Right ventricle myocardium superior (tissue), 1 donor: ENCODE measurements around the gene CIAO1. TPM values are rescaled to one million over a fixed set of nuclear protein-coding genes. Genes with fewer than 3 reads are reported as not detected.
"Not testable (repeated sequence)": the region's sequence is repeated elsewhere in the genome, so short reads cannot be mapped to it uniquely, and the experiment has no call there.

ENCODE experiments used
- ATAC-seq: fragments of 200-7000 bp; cut with Tn5 transposase; one replicate; pipeline ENCODE4 v1.9.1; 2020; ENCODE audit warnings: mild to moderate bottlenecking; ENCODE audit not compliant: poor library complexity
- DNase-seq: peaks from one replicate; pipeline ENCODE4 v3.0.0-alpha.2; 2020
- intact Hi-C: fragments of 100-400 bp; cut with DNase I; formaldehyde crosslinking; loops from one replicate; pipeline ENCODE4 v1.11.2; 2022
- total RNA-seq: library from RNA; stranded (reverse); fragmentation: NEBNext Ultra II Directional; extraction: Animal tissue kit (Norgen Biotek cat#: 25700); gene quantifications from one replicate; pipeline ENCODE4 v1.2.1, GENCODE V29; 2021
- donor health status: DM: no; HTN: yes; CAD: no; lungs with severe emphysema.

The CIAO1 gene
- total RNA-seq, 1 donor from 2014 or later, result 62.3 TPM

DNA sequence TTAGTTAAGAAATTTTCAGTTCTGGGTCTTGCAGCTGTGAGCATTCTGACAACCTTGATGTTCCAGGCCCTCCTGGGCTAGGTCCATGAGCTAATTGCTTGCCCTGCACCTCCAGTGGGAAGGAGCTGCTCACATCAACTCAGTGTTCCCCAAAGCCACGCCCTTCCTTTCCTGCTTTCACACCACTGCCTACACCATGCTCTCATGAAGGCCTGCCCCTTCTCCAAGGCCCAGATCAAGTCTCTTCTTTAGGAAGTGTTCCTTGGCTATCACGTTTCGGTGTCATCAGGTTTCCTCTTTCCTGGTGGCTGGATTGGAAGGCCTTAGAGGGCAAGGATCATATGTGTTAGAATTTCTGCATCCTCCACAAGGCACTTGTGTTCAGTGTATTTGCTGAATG is 19.0 kb upstream of the CIAO1 start:
- DNase-seq, result no peak
- no peak for ATAC-seq
- intact Hi-C loops, result no loop called here

DNA sequence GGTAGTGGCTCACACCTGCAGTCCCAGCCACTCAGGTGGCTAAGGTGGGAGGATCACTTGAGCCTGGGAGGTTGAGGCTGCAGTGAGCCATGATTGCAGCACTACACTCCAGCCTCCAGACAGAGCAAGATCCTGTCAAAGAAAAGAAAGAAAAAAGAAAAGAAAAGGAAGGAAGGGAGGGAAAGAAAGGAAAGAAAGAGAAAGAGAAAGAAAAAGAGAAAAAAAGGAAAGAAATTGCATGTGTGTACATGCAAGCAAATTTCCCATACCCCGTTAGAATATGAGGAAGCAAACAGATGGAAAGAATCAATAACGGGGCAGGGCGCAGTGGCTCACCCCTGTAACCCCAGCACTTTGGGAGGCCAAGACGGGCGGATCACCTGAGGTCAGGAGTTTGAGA is 18.1 kb upstream of the CIAO1 start:
- intact Hi-C loops, result no loop called here
- DNase-seq (no peak), ATAC-seq (no peak)

DNA sequence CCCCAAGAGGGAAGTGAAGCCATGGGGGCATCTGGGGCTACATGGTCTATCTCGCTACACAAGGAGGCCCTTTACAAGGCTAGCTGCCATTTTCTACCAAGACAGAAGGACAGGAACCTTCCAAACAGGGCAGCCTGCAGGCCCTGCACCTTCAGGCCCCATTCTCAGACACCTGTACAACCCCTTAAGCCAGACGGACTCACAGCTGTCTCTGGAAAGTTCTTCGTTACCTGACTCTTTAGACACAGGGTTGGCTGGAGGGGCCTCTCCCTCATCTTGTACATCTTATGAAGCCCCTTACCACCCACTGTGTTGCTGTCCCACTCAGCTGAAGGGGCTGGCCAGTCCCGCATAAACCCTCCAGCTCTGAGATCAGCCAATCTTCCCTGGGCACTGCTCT is 17.4 kb upstream of the CIAO1 start:
- intact Hi-C loops, result no loop called here
- ATAC-seq (no peak), DNase-seq (no peak)

DNA sequence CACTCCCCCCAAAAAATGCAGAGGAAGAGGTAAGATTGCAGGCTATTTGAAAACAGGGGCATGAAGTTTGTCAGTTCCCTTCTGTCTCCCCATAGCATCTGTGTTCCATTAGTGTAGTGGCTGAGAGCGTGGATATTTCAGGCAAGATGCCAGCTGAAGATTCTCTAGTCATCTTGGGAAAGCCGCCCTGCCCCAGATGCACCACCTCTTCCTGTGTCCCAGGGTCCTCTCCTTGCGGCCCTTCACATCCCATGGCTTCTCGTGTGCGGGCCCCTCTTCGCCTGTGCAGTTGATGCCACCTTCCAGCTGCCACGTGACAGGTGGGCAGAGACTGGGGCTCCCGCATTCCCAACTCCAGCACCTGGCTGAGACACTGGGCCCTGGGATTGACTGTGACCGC is 16.4 kb upstream of the CIAO1 start:
- DNase-seq (no peak), ATAC-seq (no peak)
- intact Hi-C loops, result no loop called here

DNA sequence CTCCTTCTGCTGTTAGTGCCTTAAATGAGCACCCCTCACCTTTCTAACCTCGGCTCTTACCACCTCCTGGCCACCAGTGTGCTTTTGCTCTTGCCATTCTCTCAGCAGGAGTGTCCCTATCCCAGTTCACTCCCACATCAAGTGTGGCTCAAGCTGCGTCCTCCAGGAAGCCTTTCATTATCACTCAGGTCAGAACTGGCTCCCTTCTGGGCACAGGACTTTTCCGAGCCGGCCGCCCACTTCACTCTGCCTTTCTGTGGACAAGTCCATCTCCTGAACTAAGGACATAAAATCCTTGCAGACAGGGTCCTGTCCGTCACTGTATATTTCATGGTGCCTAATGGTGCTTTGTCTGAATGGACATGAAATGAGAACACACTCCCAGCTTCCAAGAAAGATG is 15.8 kb upstream of the CIAO1 start:
- DNase-seq (no peak), ATAC-seq (no peak)
- intact Hi-C loops, result no loop called here

DNA sequence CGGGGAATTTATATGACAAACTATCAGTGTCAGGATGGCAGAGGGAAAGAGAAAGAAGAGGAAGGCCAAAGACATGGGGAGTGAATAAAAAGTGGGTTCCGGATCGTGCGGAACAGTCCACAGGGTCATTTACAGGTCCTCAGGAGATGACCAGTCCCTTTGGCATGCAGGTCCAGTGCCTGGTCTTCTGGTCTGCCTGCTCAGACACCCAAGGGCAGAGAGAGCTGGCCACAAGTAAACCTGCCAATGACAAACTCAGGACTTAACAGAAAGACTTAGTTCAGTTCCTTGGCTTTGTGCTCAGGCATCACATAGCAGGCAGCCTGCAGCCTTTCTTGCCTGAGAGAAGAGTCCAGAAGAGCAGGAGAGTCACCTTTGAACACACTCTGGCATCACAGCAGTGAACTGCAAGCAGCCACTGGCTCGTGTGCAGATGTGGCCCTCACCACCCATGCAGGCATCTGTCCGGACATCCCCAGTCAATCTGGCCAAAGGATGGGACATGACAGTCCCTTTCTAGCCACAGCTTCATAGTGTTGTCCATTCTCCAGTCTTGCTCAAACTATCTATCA is 14.2 kb upstream of the CIAO1 start:
- intact Hi-C loops, result no loop called here
- peak; percentile 60 for ATAC-seq

DNA sequence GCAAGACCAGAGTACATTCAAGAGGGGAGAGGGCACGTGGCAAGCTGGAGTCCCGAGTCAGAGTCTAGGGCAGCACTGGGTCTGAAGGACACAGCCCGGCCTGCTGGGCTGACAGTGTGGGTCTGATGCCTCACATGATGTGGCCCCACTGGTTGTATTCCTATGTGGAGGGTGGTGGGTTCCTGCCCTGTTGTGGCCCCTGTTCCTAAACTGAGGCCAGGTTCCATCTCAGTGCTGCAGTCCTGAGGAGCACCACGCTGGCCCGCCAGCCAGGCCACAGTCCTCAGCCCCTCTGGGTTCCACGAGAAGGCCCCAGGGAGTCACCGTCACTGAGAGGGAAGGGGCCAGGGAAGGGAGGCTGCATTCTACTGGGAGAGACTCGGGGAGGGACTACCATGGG is 13.5 kb upstream of the CIAO1 start:
- DNase-seq, result no peak
- ATAC-seq, result no peak
- intact Hi-C loops, result no loop called here

More for the DNA sequence above, 14.2 kb upstream of the CIAO1 start:
- peak; percentile 72 for DNase-seq

DNA sequence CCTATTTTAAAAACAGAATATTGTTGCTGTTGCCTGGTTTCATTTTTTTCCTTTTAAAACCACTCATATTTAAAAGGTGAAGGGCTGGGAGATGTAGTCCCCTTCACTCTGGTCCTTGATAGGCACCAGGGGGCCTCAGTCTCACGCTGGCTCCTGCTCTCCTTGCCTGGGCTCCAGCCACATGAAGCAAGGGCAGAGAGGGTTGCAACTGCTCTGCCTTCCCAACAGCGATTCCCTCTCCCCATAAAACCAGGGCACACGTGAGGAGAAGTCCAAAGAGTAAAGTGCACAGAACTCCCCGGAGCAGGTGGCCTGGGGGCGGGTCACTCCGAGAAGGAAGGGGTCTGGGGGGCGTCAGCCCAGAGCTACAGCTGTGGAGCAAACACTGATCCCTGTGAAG is 13.0 kb upstream of the CIAO1 start:
- intact Hi-C loops, result no loop called here
- ATAC-seq (peak; percentile 43), DNase-seq (no peak)

DNA sequence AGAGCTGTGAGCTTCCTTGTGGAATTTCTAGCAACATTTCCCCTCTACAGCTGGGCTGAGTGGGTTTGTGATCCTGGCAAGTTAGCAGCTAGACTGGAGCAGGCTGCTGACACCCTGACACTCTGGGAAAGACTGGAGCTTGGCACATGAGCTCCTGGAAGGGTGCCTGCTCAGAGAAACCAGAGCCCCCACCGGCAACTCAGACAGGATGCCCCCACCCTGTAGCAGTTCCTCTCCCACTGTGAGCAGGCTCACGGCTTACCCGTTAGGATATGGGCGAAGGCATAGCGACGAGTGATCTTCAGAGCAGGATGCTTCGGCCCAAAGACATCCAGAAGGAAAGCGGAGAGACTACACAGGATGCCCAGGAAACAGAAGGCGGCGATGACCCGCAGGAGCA is 11.5 kb upstream of the CIAO1 start:
- ATAC-seq, result no peak
- intact Hi-C loops, result no loop called here
- DNase-seq, result peak; percentile 58

DNA sequence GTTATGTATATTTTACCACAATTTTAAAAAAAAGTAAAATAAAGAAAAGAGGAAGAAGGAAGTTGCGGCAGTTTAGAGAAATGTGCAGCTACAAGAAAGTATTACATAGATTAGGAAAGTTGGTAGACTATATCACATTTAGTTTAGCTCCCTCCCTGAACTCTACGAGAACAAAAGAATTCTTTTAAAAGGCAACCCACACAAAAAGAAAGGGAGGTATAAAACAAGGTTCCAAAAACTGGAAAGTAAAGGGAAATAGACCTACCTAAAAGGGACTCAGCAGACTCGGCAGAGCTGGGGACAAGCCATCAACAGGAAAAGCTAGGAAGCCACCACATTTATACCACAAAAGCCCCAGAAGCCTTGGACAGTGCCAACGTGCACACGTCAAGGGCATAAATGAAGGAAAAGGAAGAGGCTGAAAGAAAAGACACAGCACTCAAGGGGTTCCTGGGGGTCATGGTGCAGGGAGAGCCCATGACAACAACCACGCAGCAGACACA is 9.4 kb upstream of the CIAO1 start:
- DNase-seq, result no peak
- ATAC-seq, result no peak
- intact Hi-C loops, result no loop called here

DNA sequence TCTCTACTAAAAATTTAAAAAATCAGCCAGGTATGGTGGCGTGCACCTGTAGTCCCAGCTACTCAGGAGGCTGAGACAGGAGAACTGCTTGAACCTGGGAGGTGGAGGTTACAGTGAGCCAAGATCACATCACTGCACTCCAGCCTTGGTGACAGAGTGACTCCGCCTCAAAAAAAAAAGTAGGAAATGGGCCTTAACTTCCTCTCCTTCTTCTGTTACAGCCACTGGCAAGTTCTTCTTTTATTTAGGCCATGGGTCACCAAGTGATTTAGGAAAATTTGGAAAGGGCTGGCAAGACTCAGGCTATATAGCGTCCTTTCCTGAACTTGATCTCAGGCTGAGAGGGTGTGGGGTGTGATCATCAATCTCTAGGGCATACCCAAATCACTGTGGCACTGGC is 8.3 kb upstream of the CIAO1 start:
- peak; percentile 1 for ATAC-seq
- DNase-seq, intact Hi-C loops: not testable (repeated sequence)

DNA sequence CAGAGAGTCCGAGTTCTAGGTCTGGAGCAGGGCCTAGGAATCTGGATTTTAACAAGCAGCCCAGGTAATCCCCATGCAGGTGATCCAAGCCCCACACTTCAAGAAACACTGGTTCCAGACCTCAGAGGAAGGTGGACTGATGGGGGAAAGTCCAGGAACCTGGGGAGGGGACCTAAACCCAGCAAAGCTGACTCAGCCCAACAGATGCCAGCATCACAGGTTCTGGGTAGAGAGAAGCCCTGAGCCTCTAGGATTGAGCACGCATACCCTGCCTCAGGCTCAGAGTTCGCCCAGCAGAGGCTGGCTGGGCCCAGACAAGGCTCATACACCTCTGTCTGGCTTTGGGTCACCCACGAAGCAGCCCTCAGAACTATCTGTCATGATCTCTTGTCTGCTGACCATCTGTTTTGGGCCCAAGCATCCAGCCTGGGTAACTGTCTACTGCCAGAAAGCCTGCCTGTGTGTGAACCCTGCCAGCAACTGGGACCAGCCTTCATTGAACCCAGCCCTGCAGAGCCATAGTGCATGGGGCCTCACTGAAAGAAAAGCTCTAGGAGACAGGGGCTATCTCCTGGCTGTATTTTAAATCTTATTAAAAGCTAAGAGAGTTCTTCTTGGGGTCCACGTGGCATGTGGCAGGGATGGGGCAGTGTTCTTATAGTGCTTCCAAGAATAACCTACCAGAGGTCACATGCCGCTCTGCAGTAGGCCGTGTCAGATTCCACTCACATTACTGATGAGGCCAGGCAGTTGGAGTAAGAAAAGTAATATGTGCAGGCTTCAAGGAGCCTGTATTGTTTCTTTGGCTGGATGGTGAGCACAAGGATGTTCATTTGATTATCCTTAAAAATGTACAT is 7.6 kb upstream of the CIAO1 start:
- intact Hi-C loops, result no loop called here
- DNase-seq (no peak), ATAC-seq (peak; percentile 66)

DNA sequence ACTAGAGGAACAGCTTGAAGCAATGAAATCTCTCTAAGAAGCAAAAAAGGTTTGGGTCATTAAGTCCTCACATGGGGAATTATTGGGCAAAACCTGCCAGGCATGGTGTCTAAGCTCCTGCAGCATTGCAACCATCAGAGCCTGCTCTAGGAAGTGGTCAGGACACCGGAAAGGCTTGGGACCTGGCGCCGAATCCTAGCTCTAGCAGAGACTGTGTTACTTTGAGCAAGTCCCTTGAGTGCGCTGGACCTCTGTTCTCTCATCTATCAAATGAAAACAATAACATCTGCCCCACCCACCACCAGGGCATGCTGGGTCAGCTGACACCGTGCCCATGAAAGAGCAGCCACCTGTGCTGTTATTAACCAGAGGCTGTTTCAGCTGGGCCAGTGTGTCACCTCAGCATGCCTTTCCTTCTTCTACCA is 6.5 kb upstream of the CIAO1 start:
- intact Hi-C loops, result no loop called here
- peak; percentile 40 for ATAC-seq

DNA sequence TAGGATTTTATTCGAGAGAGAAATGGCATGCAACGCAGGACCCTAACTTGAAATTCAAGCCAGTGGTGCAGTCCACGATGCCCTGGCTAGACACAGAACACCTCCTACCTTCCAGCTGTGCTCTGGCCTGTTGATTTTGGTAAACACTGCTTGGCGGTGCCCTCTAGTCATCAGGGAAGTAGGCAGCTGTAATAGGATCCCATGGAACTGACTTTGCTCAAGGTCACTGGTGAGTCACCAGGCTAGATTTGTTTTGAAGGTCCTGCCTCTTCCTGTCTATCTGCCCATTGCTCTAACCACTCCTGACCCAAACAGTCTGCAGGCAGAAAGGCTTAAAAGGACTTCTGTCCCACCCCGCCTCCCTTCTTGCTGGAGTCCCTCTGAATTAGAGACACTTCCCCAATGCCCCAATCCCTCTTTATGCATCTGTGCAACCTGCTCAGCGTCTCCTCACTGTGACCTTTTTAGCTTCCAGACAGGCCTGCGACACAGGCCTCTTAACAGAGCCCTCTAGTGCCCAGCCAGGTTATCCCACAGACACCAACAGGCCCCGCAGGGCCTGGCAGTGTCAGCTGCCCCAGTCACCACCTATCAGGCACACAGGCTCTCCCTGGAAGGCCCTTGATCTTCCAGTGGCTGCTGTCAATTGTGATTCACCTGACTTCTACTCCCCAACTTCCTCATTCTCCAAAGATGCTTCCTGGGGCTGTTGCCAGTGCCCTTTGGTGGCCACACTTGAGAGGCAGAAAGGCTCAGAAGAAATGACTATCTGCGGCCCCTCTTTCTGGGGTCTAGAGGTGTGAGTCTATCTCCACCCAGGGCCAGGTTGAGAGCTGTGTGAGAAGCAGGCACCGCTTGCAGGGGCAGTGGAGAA is 5.4 kb upstream of the CIAO1 start:
- intact Hi-C loops, result loop anchor here (2.0 to 10.0 kb wide), 2 partner anchors 52 to 116 kb away; partner anchors contain the start of genes DUSP2 and STARD7
- ATAC-seq (peak; percentile 70), DNase-seq (peak; percentile 81)

More for the DNA sequence above, 6.5 kb upstream of the CIAO1 start:
- peak; percentile 55 for DNase-seq

DNA sequence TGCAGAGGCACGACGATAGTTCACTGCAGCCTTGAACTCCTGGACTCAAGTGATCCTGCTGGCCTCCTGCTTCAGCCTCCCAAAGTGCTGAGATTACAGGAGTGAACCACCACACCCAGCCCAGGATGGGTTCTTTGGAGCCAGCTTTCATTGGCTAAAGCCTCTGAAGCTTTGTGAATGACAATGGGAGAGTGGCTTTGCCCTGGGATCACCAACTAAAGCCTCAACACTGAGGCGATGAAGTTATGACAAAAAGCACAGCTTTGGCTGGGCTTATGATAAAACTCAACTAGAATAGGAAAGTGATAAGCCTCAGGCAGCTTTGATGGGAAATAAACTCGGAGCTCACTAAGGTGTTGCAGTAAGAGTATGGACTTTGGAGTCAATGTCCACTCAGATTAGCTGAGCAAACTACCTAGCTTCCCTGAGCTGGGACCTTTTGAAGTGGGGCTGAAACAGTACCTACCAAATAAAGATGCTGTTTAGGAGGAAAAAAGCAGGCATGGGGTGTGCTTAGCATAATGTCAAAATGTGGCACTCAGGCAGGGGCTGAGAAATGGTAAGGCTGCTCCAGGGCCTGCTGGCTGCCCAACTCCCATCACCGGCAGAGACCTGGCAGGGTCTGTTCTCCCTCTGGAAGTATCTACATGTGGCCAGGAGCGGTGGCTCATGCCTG is 4.6 kb upstream of the CIAO1 start:
- ATAC-seq (no peak), DNase-seq (no peak)
- intact Hi-C loops, result loop anchor here (2.0 to 10.0 kb wide), 2 partner anchors 53 to 117 kb away; partner anchors contain the start of genes DUSP2 and STARD7

DNA sequence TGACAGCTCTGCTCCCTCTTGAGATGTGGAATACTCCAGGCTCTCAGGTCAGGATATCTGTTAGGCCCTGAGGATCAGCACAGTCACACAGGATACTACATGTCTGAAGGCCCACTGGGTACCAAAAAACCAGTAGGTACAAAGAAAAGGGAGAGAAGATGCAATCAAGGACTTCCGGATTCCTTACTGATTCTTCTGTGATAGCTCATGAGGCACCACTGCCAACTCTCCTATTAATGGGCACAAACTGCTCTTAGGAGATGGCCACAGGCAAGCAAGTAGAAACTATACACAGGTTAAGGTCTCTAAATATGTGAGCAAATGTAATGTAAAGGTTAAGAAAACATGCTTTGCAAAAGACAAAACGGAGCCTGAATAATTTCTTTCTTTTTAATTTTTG is 3.7 kb upstream of the CIAO1 start:
- DNase-seq (no peak), ATAC-seq (no peak)
- intact Hi-C loops, result loop anchor here (10.0 kb wide), 1 partner anchor 118 kb away; the partner anchor contains the start of gene DUSP2

DNA sequence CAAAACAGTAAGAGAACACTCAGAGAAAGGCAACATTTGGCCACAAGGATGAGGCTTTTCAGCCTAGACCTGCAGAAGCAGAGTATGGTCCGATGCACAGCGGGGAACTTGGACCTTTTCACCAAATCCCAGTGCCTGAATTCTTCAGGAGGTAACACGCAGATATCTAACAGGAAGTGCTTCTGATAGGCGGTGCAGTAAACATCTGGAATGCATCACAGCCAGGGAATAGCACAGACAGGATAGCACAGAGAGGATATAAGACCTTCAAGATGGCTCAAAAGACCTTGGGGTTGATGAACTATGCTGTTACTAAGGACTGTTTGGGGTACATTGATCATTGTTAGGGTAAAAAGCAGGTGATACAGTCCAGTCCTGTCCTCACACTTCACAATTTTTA is 1.9 kb upstream of the CIAO1 start:
- intact Hi-C loops, result loop anchor here (10.0 kb wide), 1 partner anchor 119 kb away; the partner anchor contains the start of gene DUSP2
- ATAC-seq, result no peak
- DNase-seq, result peak; percentile 28

DNA sequence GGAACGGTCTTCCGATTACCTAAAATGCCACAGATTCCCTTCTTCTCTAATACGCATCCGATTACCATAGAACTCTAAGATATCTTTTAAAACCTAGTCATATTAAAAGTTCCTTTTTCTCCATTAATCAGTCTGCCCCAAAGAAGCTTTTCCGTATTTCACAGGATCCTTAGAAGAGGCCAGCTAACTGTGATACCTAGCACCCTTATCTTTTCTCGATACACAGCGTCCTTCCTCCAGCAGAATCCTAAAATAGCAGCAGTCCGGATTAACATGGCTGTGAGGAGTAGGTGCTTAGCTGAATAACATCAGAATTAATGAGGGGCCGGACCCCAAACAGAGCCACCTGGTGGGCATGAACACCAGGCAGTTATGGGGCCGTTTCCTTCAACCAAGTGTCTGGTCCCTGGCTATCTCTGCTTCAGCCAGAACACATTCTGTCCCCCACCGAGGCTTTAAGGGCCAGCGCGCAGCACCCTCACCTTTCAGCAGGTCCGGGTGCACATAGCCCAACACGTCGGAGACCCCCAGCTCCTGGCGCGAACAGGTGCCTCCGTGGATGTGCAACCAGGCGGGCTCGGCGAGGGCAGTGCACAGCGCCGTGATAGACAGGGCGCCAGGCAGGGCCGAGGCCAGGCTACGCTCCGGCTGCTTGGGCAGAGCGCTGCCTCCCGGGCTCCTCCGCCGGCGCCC is 1.2 kb upstream of the CIAO1 start:
- DNase-seq (peak; percentile 49), ATAC-seq (peak; percentile 9)
- intact Hi-C loops, result loop anchor here (10.0 kb wide), 1 partner anchor 120 kb away; the partner anchor contains the start of gene DUSP2
